8988T (cell line): ENCODE data around the gene LKAAEAR1.

Experiments used
- DNase-seq: peaks from one replicate; pipeline ENCODE4 v3.0.0; 2011

LKAAEAR1 gene

DNA sequence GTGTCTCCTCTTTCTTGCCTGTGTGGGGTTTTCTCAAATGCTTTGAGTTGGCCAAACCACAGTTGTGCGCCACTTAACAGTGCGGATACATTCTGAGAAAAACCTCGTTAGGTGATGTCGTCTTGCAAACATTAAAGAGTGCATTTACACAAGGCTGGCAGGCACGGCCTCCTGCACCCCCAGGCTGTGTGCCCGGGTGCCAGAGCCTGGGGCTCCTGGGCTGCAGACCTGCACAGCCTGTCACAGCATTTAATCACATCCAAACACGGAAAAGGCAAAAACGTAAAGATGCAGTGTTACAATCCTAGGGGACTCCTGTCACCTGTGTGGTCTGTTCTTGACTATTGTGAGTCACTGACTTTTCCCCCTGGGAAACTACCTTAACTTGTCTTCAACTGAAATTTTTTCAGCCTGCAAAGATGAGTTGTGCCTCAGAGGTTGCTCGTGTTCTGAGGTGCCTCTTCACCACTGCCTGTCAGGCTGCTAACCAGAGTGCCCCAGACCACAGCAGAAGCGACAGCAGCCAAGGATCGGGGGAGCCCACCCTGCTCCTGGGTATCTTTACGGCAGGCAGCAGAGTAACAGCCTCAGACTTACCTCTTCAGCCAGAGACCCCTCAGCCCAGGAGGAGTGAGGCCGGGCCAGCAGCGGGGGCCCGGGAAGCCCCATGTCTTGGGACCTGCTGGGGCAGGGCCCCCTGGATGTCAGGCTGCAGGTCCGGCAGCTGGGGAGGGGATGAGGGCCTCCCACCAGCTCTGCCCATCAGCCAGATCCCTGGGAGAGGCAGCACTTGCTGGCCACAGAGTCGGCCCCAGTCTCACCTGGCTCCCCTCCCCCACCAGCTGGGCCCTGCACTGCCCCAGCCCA lies 48.9 kb downstream of the LKAAEAR1 start:
- no peak for DNase-seq

DNA sequence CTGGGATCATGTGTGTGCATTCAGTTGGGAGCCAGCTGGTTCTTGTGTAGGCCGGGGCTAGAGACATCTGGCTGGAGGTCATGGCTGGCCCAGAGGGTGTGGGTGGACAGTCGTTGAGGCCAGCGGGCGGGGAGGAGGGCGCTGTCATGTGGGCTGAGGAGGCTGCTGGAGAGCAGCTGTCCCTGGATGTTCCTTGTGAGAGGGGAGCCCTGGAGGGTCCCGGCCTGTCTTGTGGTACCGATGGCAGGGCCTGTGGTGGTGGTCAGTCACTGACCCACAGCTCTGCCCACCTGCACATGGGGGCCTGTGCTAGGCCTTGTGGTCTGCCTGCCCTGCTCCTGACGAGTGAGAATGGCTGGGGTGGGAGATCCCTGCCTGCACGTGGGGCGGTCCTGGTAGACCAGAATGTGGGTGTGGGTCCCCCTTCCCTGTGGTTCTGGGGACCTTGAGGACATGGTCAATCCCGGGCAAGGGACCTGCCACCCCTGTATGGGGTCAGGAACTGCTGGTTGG lies 50.2 kb downstream of the LKAAEAR1 start:
- DNase-seq: no peak
